NT2/D1 (cell line): ENCODE results near the gene DOCK3.

Experiments used
- YY1 ChIP-seq: IDR thresholded peaks from 2 replicates; pipeline ENCODE4 v1.6.1; 2011; ENCODE audit not compliant: insufficient read length, insufficient read depth
- ZNF274 ChIP-seq: IDR thresholded peaks from 2 replicates; pipeline ENCODE4 v1.6.1; 2011; ENCODE audit warnings: mild to moderate bottlenecking, low read depth, low read length

DNA sequence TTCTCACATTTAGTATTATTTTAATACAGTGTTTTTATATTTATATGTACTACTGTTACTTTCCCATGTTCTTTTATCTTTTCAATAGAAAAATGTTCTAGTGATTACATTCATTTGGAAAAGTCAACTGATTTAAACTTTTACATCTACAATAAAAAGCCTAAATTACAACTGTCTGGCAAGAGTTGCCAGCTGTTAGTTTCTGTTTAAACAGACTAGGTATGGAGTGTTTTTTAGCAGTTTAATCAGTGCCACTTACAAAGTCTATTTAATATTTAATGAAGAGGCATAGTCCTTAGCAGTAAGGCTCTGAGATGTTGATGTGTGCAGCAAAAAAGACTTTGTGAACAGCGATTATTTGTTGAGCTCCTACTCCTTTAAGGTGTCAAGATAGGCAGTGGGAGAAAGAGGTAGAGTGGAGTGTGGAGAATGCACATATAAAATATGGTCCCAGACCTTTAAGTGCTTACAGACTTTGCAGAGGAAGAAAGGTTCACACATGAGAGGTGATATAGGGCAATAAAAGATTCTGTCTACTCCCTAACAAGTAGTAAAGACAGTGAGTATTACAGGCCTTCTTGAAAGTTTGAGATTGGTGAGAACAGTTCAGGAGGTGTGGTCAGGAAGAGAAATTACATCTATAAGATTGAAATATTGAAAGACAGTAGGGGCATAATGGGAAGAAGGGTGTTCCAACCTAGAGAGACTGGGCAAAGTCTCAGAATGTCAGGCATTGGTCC is 320.5 kb downstream of the DOCK3 start:
- TF ChIP-seq ZNF274, result no peak
- no peak for TF ChIP-seq YY1
